ENCODE measurements around the gene FUT9. TPM values are rescaled to one million over a fixed set of nuclear protein-coding genes. Genes with fewer than 3 reads are reported as not detected.

The FUT9 gene
- polyA plus RNA-seq, 1 donor (not counting 4 experiments of a cell fraction or from before 2014, with no cell fraction given), result not detected

DNA sequence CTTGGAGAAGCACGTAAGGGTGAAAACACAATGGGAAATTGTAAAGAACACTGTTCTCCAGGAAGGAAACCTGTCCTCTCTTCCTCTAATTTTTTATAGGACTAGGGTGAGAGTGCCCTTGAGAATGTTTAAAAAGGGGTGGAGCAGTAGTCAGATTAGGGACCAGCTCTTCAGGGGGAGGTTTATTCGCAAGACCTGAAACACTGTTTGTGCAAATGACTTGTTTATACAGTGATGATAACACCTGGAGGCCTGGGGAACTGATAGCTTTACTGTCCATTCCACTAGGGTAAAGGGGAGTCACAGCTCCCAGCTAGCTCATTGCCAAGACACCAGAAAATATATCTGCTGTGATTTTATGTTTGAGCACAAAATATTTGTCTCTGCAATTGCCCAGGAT, 8.1 kb upstream of the FUT9 start:
- no peaks in the 10 kb centered on the region for H3K79me2 ChIP-seq (ENCODE audit: control insufficient read depth, insufficient read depth, low read length)
- no peak overlapping the region for H3K4me2 ChIP-seq (ENCODE audit: control insufficient read depth, extremely low read depth, insufficient read depth, low read depth, low read length)
- no peak overlapping the region for H3K9ac ChIP-seq (ENCODE audit: control insufficient read depth, extremely low read depth, insufficient read depth, low read length)
- no peak overlapping the region for H3K4me3 ChIP-seq (ENCODE audit: control insufficient read depth in 2 of 3, extremely low read depth in 1 of 3, insufficient read depth in 2 of 3, low read depth in 1 of 3, low read length in 3 of 3)
- no peaks in the 10 kb centered on the region for H3K9me3 ChIP-seq (ENCODE audit: control insufficient read depth, low read depth, low read length)
- no peaks in the 10 kb centered on the region for H3K4me1 ChIP-seq (ENCODE audit: control insufficient read depth, extremely low read depth, insufficient read depth, low read length)
- no peak for TF ChIP-seq EZH2 (IDR thresholded peaks at IDR 0.05; ENCODE audit: low read length)
- TF ChIP-seq, protein P1, sequence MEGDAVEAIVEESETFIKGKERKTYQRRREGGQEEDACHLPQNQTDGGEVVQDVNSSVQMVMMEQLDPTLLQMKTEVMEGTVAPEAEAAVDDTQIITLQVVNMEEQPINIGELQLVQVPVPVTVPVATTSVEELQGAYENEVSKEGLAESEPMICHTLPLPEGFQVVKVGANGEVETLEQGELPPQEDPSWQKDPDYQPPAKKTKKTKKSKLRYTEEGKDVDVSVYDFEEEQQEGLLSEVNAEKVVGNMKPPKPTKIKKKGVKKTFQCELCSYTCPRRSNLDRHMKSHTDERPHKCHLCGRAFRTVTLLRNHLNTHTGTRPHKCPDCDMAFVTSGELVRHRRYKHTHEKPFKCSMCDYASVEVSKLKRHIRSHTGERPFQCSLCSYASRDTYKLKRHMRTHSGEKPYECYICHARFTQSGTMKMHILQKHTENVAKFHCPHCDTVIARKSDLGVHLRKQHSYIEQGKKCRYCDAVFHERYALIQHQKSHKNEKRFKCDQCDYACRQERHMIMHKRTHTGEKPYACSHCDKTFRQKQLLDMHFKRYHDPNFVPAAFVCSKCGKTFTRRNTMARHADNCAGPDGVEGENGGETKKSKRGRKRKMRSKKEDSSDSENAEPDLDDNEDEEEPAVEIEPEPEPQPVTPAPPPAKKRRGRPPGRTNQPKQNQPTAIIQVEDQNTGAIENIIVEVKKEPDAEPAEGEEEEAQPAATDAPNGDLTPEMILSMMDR (optimal IDR thresholded peaks at IDR 0.05 in 1 of 3, IDR thresholded peaks at IDR 0.05 in 1 of 3, conservative IDR thresholded peaks at IDR 0.05 in 1 of 3; ENCODE audit: extremely low read depth in 1 of 3, insufficient read depth in 2 of 3, low read length in 3 of 3), result no peak
- FAIRE-seq, result no peak
- no peak overlapping the region for H3K27ac ChIP-seq (ENCODE audit: control insufficient read depth, insufficient read depth, low read length)
- H3K36me3 ChIP-seq (ENCODE audit: control insufficient read depth in 2 of 2, extremely low read depth in 1 of 2, insufficient read depth in 2 of 2, low read length in 2 of 2), result no peaks in the 10 kb centered on the region
- no peaks in the 10 kb centered on the region for H4K20me1 ChIP-seq (ENCODE audit: control insufficient read depth, extremely low read depth, insufficient read depth, low read length)
- dilution Hi-C loops (cut with MboI; ENCODE audit: extremely low pct_ligation_motif_present, low sequenced_read_pairs), result no loop called here
- no peaks in the 10 kb centered on the region for H3K27me3 ChIP-seq (ENCODE audit: control insufficient read depth, extremely low read depth, insufficient read depth, low read length)
- DNase-seq (ENCODE audit: low read depth, low spot score), result no peak
- H3K9me1 ChIP-seq (ENCODE audit: control insufficient read depth, extremely low read depth, insufficient read depth, low read length), result no peaks in the 10 kb centered on the region
- H2AFZ ChIP-seq (ENCODE audit: control insufficient read depth, low read length), result no peak overlapping the region

DNA sequence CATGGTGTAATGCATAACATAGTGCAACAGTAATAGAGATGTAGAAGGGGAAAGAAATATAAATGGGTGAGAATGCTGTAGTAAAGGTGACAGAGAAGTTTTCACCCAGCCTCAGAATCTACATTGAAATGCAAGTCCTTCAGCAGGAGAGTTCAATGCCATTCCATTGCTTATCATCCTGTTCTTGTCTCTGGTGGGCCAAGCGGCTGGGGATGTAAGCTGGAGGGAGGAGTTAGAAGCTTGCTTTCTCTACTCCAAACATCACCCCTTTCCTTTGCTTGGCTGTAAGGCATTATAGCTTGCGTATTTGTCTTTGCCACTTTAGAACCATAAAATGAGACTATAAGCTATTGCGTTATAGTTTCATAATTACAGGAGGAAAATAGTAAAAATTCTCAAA, 2.2 kb upstream of the FUT9 start:
- H3K27me3 ChIP-seq (ENCODE audit: control insufficient read depth, extremely low read depth, insufficient read depth, low read length), result peaks cover 23% of the 10 kb centered on the region
- no peak overlapping the region for H3K27ac ChIP-seq (ENCODE audit: control insufficient read depth, insufficient read depth, low read length)
- TF ChIP-seq, protein P1 (optimal IDR thresholded peaks at IDR 0.05 in 1 of 3, IDR thresholded peaks at IDR 0.05 in 1 of 3, conservative IDR thresholded peaks at IDR 0.05 in 1 of 3; ENCODE audit: extremely low read depth in 1 of 3, insufficient read depth in 2 of 3, low read length in 3 of 3), result no peak
- TF ChIP-seq EZH2 (IDR thresholded peaks at IDR 0.05; ENCODE audit: low read length), result no peak
- H4K20me1 ChIP-seq (ENCODE audit: control insufficient read depth, extremely low read depth, insufficient read depth, low read length), result no peaks in the 10 kb centered on the region
- no peaks in the 10 kb centered on the region for H3K4me1 ChIP-seq (ENCODE audit: control insufficient read depth, extremely low read depth, insufficient read depth, low read length)
- H3K9me3 ChIP-seq (ENCODE audit: control insufficient read depth, low read depth, low read length), result no peaks in the 10 kb centered on the region
- H3K4me2 ChIP-seq (ENCODE audit: control insufficient read depth, extremely low read depth, insufficient read depth, low read depth, low read length), result no peak overlapping the region
- FAIRE-seq (no peak), DNase-seq (ENCODE audit: low read depth, low spot score) (no peak)
- no peak overlapping the region for H3K4me3 ChIP-seq (ENCODE audit: control insufficient read depth in 2 of 3, extremely low read depth in 1 of 3, insufficient read depth in 2 of 3, low read depth in 1 of 3, low read length in 3 of 3)
- no peak overlapping the region for H2AFZ ChIP-seq (ENCODE audit: control insufficient read depth, low read length)
- dilution Hi-C loops (cut with MboI; ENCODE audit: extremely low pct_ligation_motif_present, low sequenced_read_pairs), result no loop called here
- H3K9ac ChIP-seq (ENCODE audit: control insufficient read depth, extremely low read depth, insufficient read depth, low read length), result no peak overlapping the region
- H3K79me2 ChIP-seq (ENCODE audit: control insufficient read depth, insufficient read depth, low read length), result no peaks in the 10 kb centered on the region
- no peaks in the 10 kb centered on the region for H3K9me1 ChIP-seq (ENCODE audit: control insufficient read depth, extremely low read depth, insufficient read depth, low read length)
- no peaks in the 10 kb centered on the region for H3K36me3 ChIP-seq (ENCODE audit: control insufficient read depth in 2 of 2, extremely low read depth in 1 of 2, insufficient read depth in 2 of 2, low read length in 2 of 2)

All from keratinocyte (primary cell).